Cardiac fibroblast (primary cell): ENCODE results near the gene SCAMP1.

Experiments used
- DNase-seq, 2 donors: peaks; one replicate each; pipeline versions ENCODE4 v3.0.0 to v3.0.0-alpha.2; 2010; ENCODE audit warnings: low read depth in 2 of 2
- H3K4me3 ChIP-seq, 2 donors: replicated peaks in 1 of 2; 1 replicate in 1 of 2; 2 replicates in 1 of 2; pipeline ENCODE4 v1.5.1; 2011; ENCODE audit warnings: low read depth in 2 of 2, low read length in 2 of 2, mild to moderate bottlenecking in 2 of 2, moderate library complexity in 1 of 2
- TF ChIP-seq, protein P1 (sequence below): IDR thresholded peaks from one replicate; pipeline ENCODE4 v1.5.1; 2011; ENCODE audit warnings: low read depth, mild to moderate bottlenecking, low read length, inconsistent platforms

SCAMP1 gene

DNA sequence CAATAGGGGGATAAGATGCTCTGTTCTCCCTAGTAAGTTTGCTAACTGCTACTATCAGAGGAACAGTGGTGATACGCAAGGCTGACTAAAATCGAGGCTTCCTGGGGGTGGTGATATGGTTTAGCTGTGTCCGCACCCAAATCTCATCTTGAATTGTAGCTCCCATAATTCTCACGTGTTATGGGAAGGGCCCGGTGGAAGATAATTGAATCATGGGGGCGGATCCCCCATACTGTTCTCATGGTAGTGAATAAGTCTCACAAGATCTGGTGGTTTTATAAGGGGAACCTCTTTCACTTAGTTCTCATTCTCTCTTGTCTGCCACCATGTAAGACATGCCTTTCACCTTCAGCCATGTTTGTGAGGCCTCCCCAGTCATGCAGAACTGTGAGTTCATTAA, 153.0 kb downstream of the SCAMP1 start:
- DNase-seq = no peak
- TF ChIP-seq, protein P1, sequence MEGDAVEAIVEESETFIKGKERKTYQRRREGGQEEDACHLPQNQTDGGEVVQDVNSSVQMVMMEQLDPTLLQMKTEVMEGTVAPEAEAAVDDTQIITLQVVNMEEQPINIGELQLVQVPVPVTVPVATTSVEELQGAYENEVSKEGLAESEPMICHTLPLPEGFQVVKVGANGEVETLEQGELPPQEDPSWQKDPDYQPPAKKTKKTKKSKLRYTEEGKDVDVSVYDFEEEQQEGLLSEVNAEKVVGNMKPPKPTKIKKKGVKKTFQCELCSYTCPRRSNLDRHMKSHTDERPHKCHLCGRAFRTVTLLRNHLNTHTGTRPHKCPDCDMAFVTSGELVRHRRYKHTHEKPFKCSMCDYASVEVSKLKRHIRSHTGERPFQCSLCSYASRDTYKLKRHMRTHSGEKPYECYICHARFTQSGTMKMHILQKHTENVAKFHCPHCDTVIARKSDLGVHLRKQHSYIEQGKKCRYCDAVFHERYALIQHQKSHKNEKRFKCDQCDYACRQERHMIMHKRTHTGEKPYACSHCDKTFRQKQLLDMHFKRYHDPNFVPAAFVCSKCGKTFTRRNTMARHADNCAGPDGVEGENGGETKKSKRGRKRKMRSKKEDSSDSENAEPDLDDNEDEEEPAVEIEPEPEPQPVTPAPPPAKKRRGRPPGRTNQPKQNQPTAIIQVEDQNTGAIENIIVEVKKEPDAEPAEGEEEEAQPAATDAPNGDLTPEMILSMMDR = no peak
- no peak overlapping the region for H3K4me3 ChIP-seq

DNA sequence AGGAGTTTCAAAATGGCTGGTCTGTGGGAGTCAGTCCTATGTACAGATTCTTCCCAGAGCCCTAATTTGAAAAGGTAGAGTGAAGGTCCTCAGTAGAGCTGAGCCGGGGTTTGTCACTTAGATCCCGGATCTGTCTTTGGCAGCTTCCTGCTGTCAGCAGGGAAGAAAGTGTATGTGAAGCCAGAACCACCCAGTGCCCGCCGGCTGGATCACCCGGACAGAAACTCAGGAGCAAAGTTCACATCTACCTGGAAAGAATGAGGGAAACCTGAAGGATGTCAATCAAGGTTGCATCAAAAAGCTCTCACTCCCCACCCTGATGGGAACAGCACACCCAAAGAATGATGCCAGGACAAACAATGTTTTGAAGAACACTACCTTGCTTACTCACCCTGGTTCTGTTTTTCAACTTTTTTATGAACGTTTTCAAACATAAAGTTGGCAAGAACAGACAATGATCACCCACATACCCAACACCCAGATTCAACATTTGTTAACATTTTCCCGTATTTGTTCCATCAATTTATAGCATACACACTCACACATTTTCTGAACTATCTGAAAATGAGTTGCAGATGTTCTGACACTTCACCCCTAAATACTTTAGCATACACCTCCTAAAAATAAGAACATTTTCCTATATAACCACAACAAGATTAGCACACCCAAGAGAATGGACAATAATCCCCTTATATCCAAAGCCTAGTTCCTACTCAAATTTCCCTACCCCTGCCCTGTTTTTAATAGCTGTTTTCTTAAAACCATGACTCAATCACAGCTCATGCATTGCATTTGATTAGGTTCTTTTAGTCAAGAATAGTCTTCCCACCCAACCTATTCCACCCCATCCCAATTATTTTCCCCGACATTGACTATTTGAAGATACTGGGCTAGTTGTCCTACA, 154.3 kb downstream of the SCAMP1 start:
- peak in 1 of 2 donors; percentile 50 for DNase-seq
- no peak overlapping the region for H3K4me3 ChIP-seq
- TF ChIP-seq, protein P1 = no peak

DNA sequence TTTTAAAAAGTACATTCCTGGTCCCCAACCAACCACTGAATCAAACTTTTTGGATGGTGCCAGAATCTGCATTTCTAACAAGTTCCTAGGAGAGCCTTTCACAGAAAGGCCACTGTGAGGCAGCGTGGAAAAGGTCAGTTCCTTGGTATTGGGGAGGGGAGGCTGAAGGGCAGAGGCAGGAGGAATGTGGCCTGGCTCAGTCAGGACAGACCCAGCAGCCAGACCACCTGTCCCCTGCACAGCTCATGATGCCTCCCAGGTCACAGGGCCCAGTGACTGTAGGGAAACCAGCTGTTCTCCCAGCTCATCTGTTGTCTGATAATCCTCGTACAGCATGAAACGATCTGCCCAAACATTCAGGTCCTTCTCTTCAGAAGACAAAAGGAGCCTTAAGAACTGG, 155.3 kb downstream of the SCAMP1 start:
- TF ChIP-seq, protein P1 = no peak
- no peak overlapping the region for H3K4me3 ChIP-seq
- no peak for DNase-seq

DNA sequence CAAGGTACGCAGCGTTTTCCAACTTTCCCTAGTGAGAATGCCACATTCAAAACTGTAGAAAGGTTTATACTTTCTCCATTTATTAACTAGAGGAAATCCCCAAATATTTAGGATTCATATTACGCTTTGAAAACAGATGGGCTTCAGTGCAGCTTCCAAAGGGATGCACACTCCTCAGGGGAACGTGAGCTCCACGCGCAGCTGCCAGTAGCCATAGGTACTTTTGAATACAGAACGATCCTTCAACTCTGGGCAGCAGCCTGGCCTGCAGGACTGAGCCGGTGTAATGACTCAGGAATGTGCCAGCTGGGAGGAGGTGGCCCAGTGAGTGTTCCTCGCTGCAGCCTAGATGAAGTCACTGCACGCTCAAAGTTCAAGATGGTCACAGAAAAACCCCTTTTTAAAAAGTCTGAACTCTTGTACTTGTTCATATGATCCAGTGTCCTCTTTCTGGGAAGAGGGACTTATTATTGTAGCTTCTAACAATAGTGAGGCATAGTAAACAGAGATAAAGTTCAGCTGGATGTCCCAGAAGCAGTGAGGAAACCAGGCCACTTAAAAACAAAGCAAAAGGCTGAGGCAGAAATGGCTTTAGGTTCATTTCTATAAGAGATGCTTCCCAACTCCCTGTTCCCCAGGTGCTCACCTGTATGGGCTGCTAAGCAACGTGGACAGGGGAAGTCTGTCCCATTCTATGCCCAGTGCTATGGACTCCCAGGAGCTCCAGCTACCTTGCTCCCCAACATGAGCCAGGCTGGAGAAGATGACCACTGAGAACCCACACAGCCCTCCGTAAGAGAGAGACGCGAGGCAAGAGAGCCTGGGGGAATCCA, 158.2 kb downstream of the SCAMP1 start:
- no peak overlapping the region for H3K4me3 ChIP-seq
- DNase-seq = peak; percentile 85 to 97
- TF ChIP-seq, protein P1 = no peak

DNA sequence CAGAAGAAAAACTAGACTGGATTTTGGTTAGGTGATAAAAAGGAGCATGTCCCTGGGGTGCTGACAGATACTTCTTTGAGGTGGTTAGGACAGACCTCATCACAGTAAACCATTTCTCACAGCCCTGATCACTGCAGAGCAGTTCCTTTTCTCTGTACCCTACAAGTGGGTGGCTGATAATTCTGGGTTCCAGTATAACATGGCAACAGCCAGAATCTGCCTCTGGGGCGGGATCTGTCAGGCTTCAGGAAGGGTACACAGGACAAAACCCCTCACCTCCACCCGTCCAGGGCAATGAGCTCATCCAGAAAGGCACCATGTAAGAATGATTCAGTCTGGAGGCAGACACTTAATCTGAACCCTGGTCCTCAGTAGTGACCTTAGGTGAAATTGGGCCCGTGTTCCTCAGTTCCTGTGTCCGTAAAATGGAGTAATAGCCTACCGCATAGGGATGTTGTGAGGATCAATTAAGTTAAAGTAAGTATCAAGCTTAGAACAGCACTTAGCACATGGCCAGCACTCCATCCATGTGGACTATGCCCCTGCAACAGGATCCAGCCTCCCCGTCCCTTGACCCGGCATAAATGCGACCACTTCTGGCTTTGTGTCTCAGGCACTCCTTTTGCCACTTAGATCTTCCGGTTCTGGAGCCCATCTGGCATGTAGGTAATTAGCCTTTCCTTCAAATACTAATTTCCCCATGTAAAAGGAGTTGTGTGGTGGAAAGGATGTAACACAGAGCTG, 159.0 kb downstream of the SCAMP1 start:
- TF ChIP-seq, protein P1 = no peak
- no peak overlapping the region for H3K4me3 ChIP-seq
- no peak for DNase-seq

DNA sequence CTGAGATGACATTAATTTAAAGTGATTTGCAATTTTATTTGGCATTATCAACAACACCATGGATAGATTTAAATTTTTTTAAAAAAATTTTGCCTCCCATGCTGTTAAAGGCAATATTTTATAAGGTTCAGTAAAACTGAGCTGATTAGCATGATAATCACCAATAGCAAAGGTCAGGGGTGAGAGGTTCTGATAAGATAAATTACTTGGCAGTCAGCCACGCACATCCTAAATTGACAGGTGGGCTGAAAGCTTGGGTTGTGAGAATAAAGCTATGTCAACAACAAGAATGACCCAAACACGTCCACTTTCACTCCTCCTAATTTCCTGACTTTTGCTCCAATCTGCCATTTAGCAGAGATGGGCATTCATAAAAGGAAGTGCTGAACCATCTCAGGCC, 161.0 kb downstream of the SCAMP1 start:
- TF ChIP-seq, protein P1 = no peak
- DNase-seq = no peak
- H3K4me3 ChIP-seq = no peak overlapping the region
